HepG2 (cell line): ENCODE measurements around the gene ATG7.

ENCODE experiments used
- CREB1 ChIP-seq, 2 experiments: fragments of 450-650 bp in 1 of 2; IDR thresholded peaks; 2 replicates each; pipeline ENCODE4 v1.6.1; 2016 to 2017; ENCODE audit warnings: control low read depth in 1 of 2, mild to moderate bottlenecking in 1 of 2, missing compliant biosample characterization in 1 of 2, missing genetic modification characterization in 1 of 2
- HMGXB4 ChIP-seq, 2 experiments: sonication (generic) in 1 of 2; formaldehyde crosslinking in 1 of 2; IDR thresholded peaks; 2 replicates each; pipeline versions ENCODE4 v1.4.0 to v1.6.1; 2018 to 2020; ENCODE audit warnings: missing genetic modification reagents in 2 of 2, borderline replicate concordance in 1 of 2, low read depth in 1 of 2, mild to moderate bottlenecking in 1 of 2, missing biosample characterization in 1 of 2
- NFIB ChIP-seq: sonication (generic); formaldehyde crosslinking; IDR thresholded peaks from 2 replicates; pipeline ENCODE4 v1.9.0; 2021; ENCODE audit warnings: missing genetic modification reagents, mild to moderate bottlenecking, borderline replicate concordance
- PAXIP1 ChIP-seq: sonication (generic); formaldehyde crosslinking; conservative IDR thresholded peaks from 2 replicates; pipeline ENCODE4 v1.4.0; 2020; ENCODE audit warnings: mild to moderate bottlenecking, missing genetic modification reagents, moderate library complexity
- ZBTB37 ChIP-seq: sonication (generic); formaldehyde crosslinking; IDR thresholded peaks from 2 replicates; pipeline ENCODE4 v1.4.0; 2020; ENCODE audit warnings: mild to moderate bottlenecking, missing genetic modification reagents
- ZFP37 ChIP-seq: sonication (generic); formaldehyde crosslinking; IDR thresholded peaks from 2 replicates; pipeline ENCODE4 v1.4.0; 2020; ENCODE audit warnings: missing genetic modification reagents, borderline replicate concordance
- ZFX ChIP-seq: sonication (generic); formaldehyde crosslinking; IDR thresholded peaks from 2 replicates; pipeline ENCODE4 v1.4.0; 2020; ENCODE audit warnings: mild to moderate bottlenecking, low read depth, missing genetic modification reagents, moderate library complexity
- ZNF232 ChIP-seq: sonication (generic); formaldehyde crosslinking; IDR thresholded peaks from 2 replicates; pipeline ENCODE4 v1.4.0; 2020; ENCODE audit warnings: missing genetic modification reagents, borderline replicate concordance
- ZNF644 ChIP-seq: IDR thresholded peaks from 2 replicates; pipeline ENCODE4 v1.6.1; 2016; ENCODE audit warnings: low read depth

- no peak for TF ChIP-seq ZNF232 (CRISPR knock-in tag)
- no peak for TF ChIP-seq HMGXB4 (CRISPR knock-in tag; IDR thresholded peaks at IDR 0.05; ENCODE audit: borderline replicate concordance in 1 of 2, low read depth in 1 of 2)
- TF ChIP-seq ZFP37 (CRISPR knock-in tag), result no peak
- TF ChIP-seq ZFX (CRISPR knock-in tag), result no peak
- no peak for TF ChIP-seq PAXIP1 (CRISPR knock-in tag)
- no peak for TF ChIP-seq NFIB (CRISPR knock-in tag)
- no peak for TF ChIP-seq CREB1 (IDR thresholded peaks at IDR 0.05)
- no peak for TF ChIP-seq CREB1 (CRISPR knock-in tag; IDR thresholded peaks at IDR 0.05)
- TF ChIP-seq ZBTB37, result no peak
- TF ChIP-seq ZNF644 (CRISPR knock-in tag), result no peak
Observed at GRCh38 chr3:11447584-11448200, 175.5 kb downstream of the ATG7 start.
